Activated CD4-positive, alpha-beta memory T cell treated with anti-CD3 and anti-CD28 coated beads for 36 hours (primary cell): Measurements from ENCODE around the gene ALPK3. TPM values are rescaled to one million over a fixed set of nuclear protein-coding genes. Genes with fewer than 3 reads are reported as not detected.

Experiments
- CTCF ChIA-PET: fragments of 350-600 bp; sonication (Branson Sonifier 250); formaldehyde crosslinking; loops from one replicate; lab custom pipeline; 2021; ENCODE audit warnings: antibody characterized with exemption, inconsistent platforms; lab: Charles Lee
- POLR2A ChIA-PET: fragments of 350-600 bp; sonication (Branson Sonifier 250); formaldehyde crosslinking; loops from one replicate; lab custom pipeline; 2021; ENCODE audit warnings: antibody characterized with exemption; lab: Charles Lee
- DNase-seq: peaks from one replicate; pipeline ENCODE4 v3.0.0-alpha.2; 2020
- H3K27ac Mint-ChIP-seq: one replicate; pipeline ENCODE4 v1.8.0; 2021; ENCODE audit warnings: mixed read lengths
- H3K27me3 Mint-ChIP-seq: one replicate; pipeline ENCODE4 v1.8.0; 2021; ENCODE audit warnings: mixed read lengths
- H3K36me3 Mint-ChIP-seq: one replicate; pipeline ENCODE4 v1.8.0; 2021; ENCODE audit warnings: mixed read lengths
- H3K4me1 Mint-ChIP-seq: one replicate; pipeline ENCODE4 v1.8.0; 2021; ENCODE audit warnings: low read depth, mixed read lengths
- H3K4me3 Mint-ChIP-seq: one replicate; pipeline ENCODE4 v1.8.0; 2021; ENCODE audit warnings: mild to moderate bottlenecking, mixed read lengths
- H3K9me3 Mint-ChIP-seq: one replicate; pipeline ENCODE4 v1.8.0; 2021; ENCODE audit warnings: mixed read lengths
- intact Hi-C: fragments of 100-400 bp; cut with micrococcal nuclease; formaldehyde crosslinking; loops from one replicate; pipeline ENCODE4 v1.15.1; 2023
- total RNA-seq, 2 experiments: library from RNA; stranded (reverse); gene quantifications; one replicate each; pipeline ENCODE4 v1.2.3, GENCODE V29; 2021

ALPK3 gene
- total RNA-seq, 2 experiments from 2014 or later: 0.10 to 0.12 TPM

GRCh38 chr15:84784262-84784661 is 32.9 kb upstream of the ALPK3 start:
- Mint-ChIP-seq H3K4me3 (no peak overlapping the region), H3K27me3 (no peaks in the 10 kb centered on the region), H3K9me3 (no peaks in the 10 kb centered on the region), H3K27ac (no peak overlapping the region), H3K36me3 (peaks cover 47% of the 10 kb centered on the region), H3K4me1 (peaks cover 49% of the 10 kb centered on the region)
- DNase-seq: no peak
- CTCF ChIA-PET: interaction anchor here (0.6 to 0.7 kb wide), 2 partner anchors 70 to 199 kb away, joined by 3 read pairs; no protein-coding TSS in a partner anchor
- intact Hi-C loops: no loop called here
- POLR2A ChIA-PET: no interaction called here

- intact Hi-C loops: no loop called here
These were observed 32.1 kb upstream of the ALPK3 start for GRCh38 chr15:84785053-84785452.

GRCh38 chr15:84788500-84788899 is 28.7 kb upstream of the ALPK3 start:
- ChIA-PET CTCF (interaction anchor here (1.2 kb wide), 1 partner anchor 12 kb away, joined by 3 read pairs; no protein-coding TSS in a partner anchor), POLR2A (no interaction called here)
- Mint-ChIP-seq H3K9me3 (no peaks in the 10 kb centered on the region), H3K27me3 (no peaks in the 10 kb centered on the region), H3K36me3 (peaks cover 52% of the 10 kb centered on the region), H3K4me3 (no peak overlapping the region), H3K4me1 (peaks cover 38% of the 10 kb centered on the region), H3K27ac (peak overlapping the region; percentile 69)
- DNase-seq: no peak
- intact Hi-C loops: no loop called here

More at GRCh38 chr15:84785053-84785452, 32.1 kb upstream of the ALPK3 start:
- no peak for DNase-seq
- ChIA-PET CTCF (no interaction called here), POLR2A (no interaction called here)
- H3K27ac Mint-ChIP-seq: no peak overlapping the region
- no peaks in the 10 kb centered on the region for H3K27me3 Mint-ChIP-seq
- peaks cover 49% of the 10 kb centered on the region for H3K4me1 Mint-ChIP-seq
- peaks cover 47% of the 10 kb centered on the region for H3K36me3 Mint-ChIP-seq
- H3K9me3 Mint-ChIP-seq: no peaks in the 10 kb centered on the region
- no peak overlapping the region for H3K4me3 Mint-ChIP-seq

GRCh38 chr15:84789762-84790161 is 27.4 kb upstream of the ALPK3 start:
- Mint-ChIP-seq H3K27ac (no peak overlapping the region), H3K27me3 (no peaks in the 10 kb centered on the region), H3K4me1 (peaks cover 30% of the 10 kb centered on the region), H3K4me3 (no peak overlapping the region), H3K36me3 (peaks cover 43% of the 10 kb centered on the region), H3K9me3 (no peaks in the 10 kb centered on the region)
- ChIA-PET POLR2A (no interaction called here), CTCF (interaction anchor here (0.6 to 1.2 kb wide), 2 partner anchors 13 to 37 kb away, joined by 3 read pairs; no protein-coding TSS in a partner anchor)
- no peak for DNase-seq
- intact Hi-C loops: no loop called here

- no peaks in the 10 kb centered on the region for H3K9me3 Mint-ChIP-seq
- intact Hi-C loops: no loop called here
- DNase-seq: no peak
- H3K27me3 Mint-ChIP-seq: no peaks in the 10 kb centered on the region
- ChIA-PET CTCF (no interaction called here), POLR2A (interaction anchor here (0.6 kb wide), 1 partner anchor 51 kb away, joined by 3 read pairs; no protein-coding TSS in a partner anchor)
- peaks cover 41% of the 10 kb centered on the region for H3K36me3 Mint-ChIP-seq
- H3K4me3 Mint-ChIP-seq: no peak overlapping the region
- H3K27ac Mint-ChIP-seq: no peak overlapping the region
- H3K4me1 Mint-ChIP-seq: peaks cover 25% of the 10 kb centered on the region
These were observed 26.5 kb upstream of the ALPK3 start for GRCh38 chr15:84790676-84791075.

GRCh38 chr15:84791763-84792162 is 25.4 kb upstream of the ALPK3 start:
- Mint-ChIP-seq H3K27me3 (no peaks in the 10 kb centered on the region), H3K9me3 (no peaks in the 10 kb centered on the region), H3K4me1 (peaks cover 19% of the 10 kb centered on the region), H3K27ac (no peak overlapping the region), H3K36me3 (peaks cover 37% of the 10 kb centered on the region), H3K4me3 (no peak overlapping the region)
- intact Hi-C loops: no loop called here
- DNase-seq: no peak
- CTCF ChIA-PET: no interaction called here
- POLR2A ChIA-PET: no interaction called here

GRCh38 chr15:84793431-84794161 is 23.6 kb upstream of the ALPK3 start:
- H3K4me1 Mint-ChIP-seq: peaks cover 4% of the 10 kb centered on the region
- no peak for DNase-seq
- H3K27me3 Mint-ChIP-seq: no peaks in the 10 kb centered on the region
- POLR2A ChIA-PET: no interaction called here
- no peaks in the 10 kb centered on the region for H3K9me3 Mint-ChIP-seq
- intact Hi-C loops: no loop called here
- no peak overlapping the region for H3K4me3 Mint-ChIP-seq
- CTCF ChIA-PET: no interaction called here
- no peak overlapping the region for H3K27ac Mint-ChIP-seq
- H3K36me3 Mint-ChIP-seq: peaks cover 40% of the 10 kb centered on the region

GRCh38 chr15:84794162-84794547 is 23.0 kb upstream of the ALPK3 start:
- DNase-seq: no peak
- no peaks in the 10 kb centered on the region for H3K27me3 Mint-ChIP-seq
- H3K36me3 Mint-ChIP-seq: peaks cover 40% of the 10 kb centered on the region
- peaks cover 3% of the 10 kb centered on the region for H3K4me1 Mint-ChIP-seq
- H3K27ac Mint-ChIP-seq: no peak overlapping the region
- ChIA-PET CTCF (no interaction called here), POLR2A (no interaction called here)
- no peak overlapping the region for H3K4me3 Mint-ChIP-seq
- no peaks in the 10 kb centered on the region for H3K9me3 Mint-ChIP-seq
- intact Hi-C loops: no loop called here

- ChIA-PET CTCF (no interaction called here), POLR2A (no interaction called here)
- Mint-ChIP-seq H3K9me3 (no peaks in the 10 kb centered on the region), H3K27me3 (no peaks in the 10 kb centered on the region), H3K4me3 (no peak overlapping the region), H3K36me3 (peaks cover 47% of the 10 kb centered on the region), H3K27ac (no peak overlapping the region), H3K4me1 (peaks cover 3% of the 10 kb centered on the region)
- intact Hi-C loops: no loop called here
- DNase-seq: no peak
These were observed 22.0 kb upstream of the ALPK3 start for GRCh38 chr15:84795186-84795585.

GRCh38 chr15:84797212-84797611 is 19.9 kb upstream of the ALPK3 start:
- H3K36me3 Mint-ChIP-seq: peaks cover 43% of the 10 kb centered on the region
- H3K4me1 Mint-ChIP-seq: no peaks in the 10 kb centered on the region
- no peak overlapping the region for H3K4me3 Mint-ChIP-seq
- ChIA-PET POLR2A (no interaction called here), CTCF (interaction anchor here (0.7 kb wide), 1 partner anchor 28 kb away, joined by 5 read pairs; no protein-coding TSS in a partner anchor)
- H3K27ac Mint-ChIP-seq: no peak overlapping the region
- intact Hi-C loops: no loop called here
- H3K27me3 Mint-ChIP-seq: no peaks in the 10 kb centered on the region
- DNase-seq: no peak
- no peaks in the 10 kb centered on the region for H3K9me3 Mint-ChIP-seq

- no peak overlapping the region for H3K4me3 Mint-ChIP-seq
- intact Hi-C loops: no loop called here
- no peaks in the 10 kb centered on the region for H3K27me3 Mint-ChIP-seq
- H3K9me3 Mint-ChIP-seq: no peaks in the 10 kb centered on the region
- H3K36me3 Mint-ChIP-seq: peaks cover 46% of the 10 kb centered on the region
- no peak overlapping the region for H3K27ac Mint-ChIP-seq
- ChIA-PET POLR2A (no interaction called here), CTCF (no interaction called here)
- no peak for DNase-seq
- no peaks in the 10 kb centered on the region for H3K4me1 Mint-ChIP-seq
These were observed 19.4 kb upstream of the ALPK3 start for GRCh38 chr15:84797801-84798200.

- Mint-ChIP-seq H3K9me3 (no peaks in the 10 kb centered on the region), H3K4me3 (no peak overlapping the region), H3K4me1 (no peaks in the 10 kb centered on the region), H3K27ac (no peak overlapping the region), H3K27me3 (no peaks in the 10 kb centered on the region), H3K36me3 (peaks cover 52% of the 10 kb centered on the region)
- POLR2A ChIA-PET: no interaction called here
- no peak for DNase-seq
- CTCF ChIA-PET: no interaction called here
- intact Hi-C loops: no loop called here
These were observed 18.7 kb upstream of the ALPK3 start for GRCh38 chr15:84798436-84798946.
